Measurements from ENCODE around the gene VAMP1. TPM values are rescaled to one million over a fixed set of nuclear protein-coding genes. Genes with fewer than 3 reads are reported as not detected.

Gene VAMP1
- total and polyA plus RNA-seq, 2 of the 8 experiments (the other 6 are each of a cell fraction or from before 2014, with no cell fraction given), result 10.8 to 23.1 TPM

GRCh38 chr12:6452245-6452943, 18.1 kb downstream of the VAMP1 start:
- peak overlapping the region; percentile 81 for H4K5ac ChIP-seq (ENCODE audit: insufficient read length, low read depth, low read length)
- FAIRE-seq (no peak), DNase-seq (ENCODE audit: low read depth in 1 of 2, low spot score in 2 of 2) (peak in 1 of 2 experiments; percentile 54)
- peak overlapping the region; percentile 78 for H3K27ac ChIP-seq (ENCODE audit: low read depth, low read length)
- peak overlapping the region; percentile 57 for H3K4ac ChIP-seq (replicated peaks; ENCODE audit: insufficient read length, low read depth, low read length)
- H2BK20ac ChIP-seq (ENCODE audit: low read length), result peak overlapping the region; percentile 93; the same call in 1 of the 2 replicates
- H3K79me2 ChIP-seq (ENCODE audit: control insufficient read depth in 1 of 2, insufficient read depth in 2 of 2, low read length in 2 of 2), result no peaks in the 10 kb centered on the region
- peak overlapping the region; percentile 66 for H2AK5ac ChIP-seq (ENCODE audit: low read depth, low read length)
- peak overlapping the region; percentile 89 for H2BK120ac ChIP-seq (replicated peaks; ENCODE audit: low read depth, low read length)
- H3K4me1 ChIP-seq (replicated peaks in 1 of 4; ENCODE audit: control insufficient read depth in 3 of 4, insufficient read depth in 4 of 4, low read length in 3 of 4), result peaks cover 23 to 36% (median 31%) of the 10 kb centered on the region in 4 experiments
- no peak overlapping the region for H3K23ac ChIP-seq (ENCODE audit: insufficient read length)
- H3K27me3 ChIP-seq (replicated peaks in 1 of 4; ENCODE audit: control insufficient read depth in 3 of 4, extremely low read depth in 1 of 4, insufficient read depth in 3 of 4, low read length in 3 of 4), result no peaks in the 10 kb centered on the region
- ChIA-PET CTCF (ENCODE audit: partially characterized antibody) (interaction anchor here (0.5 to 4.4 kb wide), 9 partner anchors 8 to 240 kb away, joined by 3 to 36 read pairs (median 3); no protein-coding TSS in a partner anchor), POLR2A (ENCODE audit: partially characterized antibody) (interaction anchor here (0.8 to 4.9 kb wide), 15 partner anchors 10 to 129 kb away, joined by 3 to 41 read pairs (median 7); partner anchors contain the start of genes CD27, GAPDH, LTBR and SCNN1A)
- no peaks in the 10 kb centered on the region for H3K79me1 ChIP-seq (ENCODE audit: low read depth, low read length)
- peak overlapping the region in 1 of 4 experiments; percentile 42; a peak in 2 of 8 replicates for H3K4me3 ChIP-seq (ENCODE audit: extremely low read depth in 1 of 4, insufficient read depth in 2 of 4, low read depth in 3 of 4, low read length in 4 of 4)
- peak overlapping the region; percentile 96 for H3K18ac ChIP-seq (ENCODE audit: extremely low read depth, low read length)
- H3K4me2 ChIP-seq (ENCODE audit: insufficient read depth in 1 of 2, low read depth in 2 of 2, low read length in 2 of 2), result peak overlapping the region; percentile 62 to 67
- H3K9me3 ChIP-seq (ENCODE audit: insufficient read depth in 2 of 2, low read depth in 1 of 2, low read length in 1 of 2), result no peaks in the 10 kb centered on the region
- H2BK12ac ChIP-seq (ENCODE audit: low read depth, low read length), result peak overlapping the region; percentile 99
- H3K56ac ChIP-seq (replicated peaks; ENCODE audit: insufficient read length, low read depth, low read length), result no peak overlapping the region
- H3K14ac ChIP-seq (ENCODE audit: insufficient read length), result no peak overlapping the region
- H2AFZ ChIP-seq (ENCODE audit: low read length), result no peak overlapping the region
- 0 out of 2 replicates have a peak, but pooled peaks have one; percentile 32 for TF ChIP-seq TAF1 (IDR thresholded peaks at IDR 0.05; ENCODE audit: low read depth, low read length)
- TF ChIP-seq SP4 (IDR thresholded peaks at IDR 0.05; ENCODE audit: low read length), result 0 out of 2 replicates have a peak, but pooled peaks have one; percentile 13
- TF ChIP-seq CTBP2 (IDR thresholded peaks at IDR 0.05; ENCODE audit: borderline replicate concordance, insufficient read depth, insufficient read length, low read length), result no peak
- H4K20me1 ChIP-seq (replicated peaks in 1 of 2; ENCODE audit: control insufficient read depth in 1 of 2, insufficient read depth in 2 of 2, low read length in 2 of 2), result no peaks in the 10 kb centered on the region
- no peaks in the 10 kb centered on the region for H3K36me3 ChIP-seq (ENCODE audit: control insufficient read depth in 2 of 4, insufficient read depth in 4 of 4, low read length in 3 of 4)
- H3K23me2 ChIP-seq (ENCODE audit: low read depth, low read length), result no peaks in the 10 kb centered on the region; the same call in 1 of the 2 replicates
- peak overlapping the region; percentile 96 for H4K91ac ChIP-seq (replicated peaks; ENCODE audit: insufficient read length, low read length)
- peak overlapping the region; percentile 88; the same call in 1 of the 2 replicates for H2BK5ac ChIP-seq (ENCODE audit: low read depth, low read length)
- WGBS, 2 experiments (ENCODE audit: extremely low coverage in 1 of 2, insufficient coverage in 1 of 2, insufficient read length in 1 of 2, insufficient replicate concordance in 2 of 2, low coverage in 1 of 2, low lambda C conversion rate in 2 of 2, missing lambda C conversion rate in 1 of 2), result 64% methylated on average over 8 of the region's 9 CpGs; no CpG with 5 or more reads in 1 of the 2 experiments
- H3K9ac ChIP-seq (replicated peaks in 1 of 4; ENCODE audit: extremely low read depth in 1 of 4, low read depth in 3 of 4, low read length in 3 of 4), result peak overlapping the region in 2 of 4 experiments; percentile 1 to 55; a peak in 2 of 7 replicates
- H4K8ac ChIP-seq (ENCODE audit: extremely low read depth, insufficient read depth, low read length), result peak overlapping the region; percentile 91
- peak overlapping the region; percentile 46; the same call in 1 of the 2 replicates for H2BK15ac ChIP-seq (ENCODE audit: low read length)

Data from H1 (cell line).